Measurements from ENCODE around the gene CREB3L1. TPM values are rescaled to one million over a fixed set of nuclear protein-coding genes. Genes with fewer than 3 reads are reported as not detected.

CREB3L1 gene
- total RNA-seq, 2 experiments from 2014 or later = not detected

DNA sequence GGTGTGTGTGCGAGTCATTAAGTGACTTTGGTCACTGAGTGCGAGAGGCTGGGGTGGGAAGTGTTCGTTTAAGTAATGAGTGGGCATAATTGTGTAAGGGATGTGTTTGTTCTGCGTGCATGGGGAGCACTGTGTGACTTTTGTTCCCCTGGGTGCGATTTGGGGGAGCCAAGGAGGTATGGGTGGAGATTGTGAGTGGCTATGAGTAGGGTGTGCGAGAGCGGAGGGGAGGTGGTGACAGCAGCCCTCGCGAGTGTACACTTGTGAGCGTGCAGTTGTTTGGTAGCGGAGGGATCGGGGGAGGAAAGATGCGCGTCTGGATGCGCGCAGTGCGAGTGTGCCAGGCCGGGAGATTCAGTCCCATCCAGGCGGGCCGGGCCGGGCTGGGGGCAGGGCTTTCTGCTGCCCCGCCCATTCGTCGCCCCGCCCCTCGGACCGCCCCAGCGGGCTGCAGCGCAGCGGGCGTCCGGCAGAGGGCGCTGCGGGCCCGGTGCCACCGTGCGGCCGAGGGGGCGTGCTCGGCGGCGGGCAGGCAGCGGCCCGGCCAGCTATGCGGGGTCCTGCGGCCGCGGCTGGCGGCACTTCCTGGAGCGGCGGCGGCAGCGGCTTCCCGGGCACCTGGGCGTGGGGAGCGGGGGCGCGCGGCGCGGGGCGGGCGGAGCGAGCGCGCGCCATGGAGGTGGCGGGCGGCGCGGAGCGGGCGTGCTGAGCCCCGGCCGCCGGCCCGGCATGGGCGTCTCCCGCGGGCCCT lies 69.6 kb downstream of the CREB3L1 start, which contains the start of gene DGKZ:
Gene DGKZ, plus strand, starts transcription at position 578 of the 751 bp plus-strand sequence. CDS start 197 bp downstream, outside the sequence.
- ChIA-PET CTCF (interaction anchor here (0.5 to 10.8 kb wide), 9 partner anchors 14 to 184 kb away, joined by 3 to 207 read pairs (median 4); partner anchors contain the start of gene CHRM4), POLR2A (interaction anchor here (1.5 kb wide), 1 partner anchor 104 kb away, joined by 5 read pairs; no protein-coding TSS in a partner anchor)

DNA sequence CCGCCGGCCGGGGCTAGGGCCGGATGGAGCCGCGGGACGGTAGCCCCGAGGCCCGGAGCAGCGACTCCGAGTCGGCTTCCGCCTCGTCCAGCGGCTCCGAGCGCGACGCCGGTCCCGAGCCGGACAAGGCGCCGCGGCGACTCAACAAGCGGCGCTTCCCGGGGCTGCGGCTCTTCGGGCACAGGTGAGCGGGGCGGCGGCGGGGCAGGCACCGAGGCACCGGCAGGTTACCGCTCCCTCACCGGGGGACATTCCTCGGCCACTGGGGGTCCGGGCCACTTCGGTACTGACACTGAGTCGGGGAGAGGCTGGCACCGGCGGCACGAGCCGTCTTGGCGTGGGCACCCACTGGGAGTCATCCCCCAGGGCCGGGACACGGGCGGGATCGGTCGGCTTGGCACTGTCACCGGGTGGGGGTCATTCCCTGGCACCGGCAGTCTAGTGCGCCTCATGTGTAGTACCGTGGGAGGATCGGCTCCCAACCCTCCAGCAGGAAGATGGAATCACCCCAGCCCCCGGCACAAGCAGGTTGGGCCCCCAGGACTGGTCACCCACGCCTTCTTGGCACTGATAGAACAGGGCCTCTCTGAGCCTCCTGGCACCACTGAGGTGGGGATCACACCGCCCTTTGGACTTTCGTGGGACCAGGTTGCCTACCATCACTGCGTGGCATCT lies 70.3 kb downstream of the CREB3L1 start:
- POLR2A ChIA-PET = interaction anchor here (1.2 to 1.5 kb wide), 2 partner anchors 11 to 104 kb away, joined by 3 to 5 read pairs; no protein-coding TSS in a partner anchor
- CTCF ChIA-PET = interaction anchor here (0.5 to 10.8 kb wide), 9 partner anchors 10 to 184 kb away, joined by 3 to 207 read pairs (median 4); partner anchors contain the start of gene CHRM4

DNA sequence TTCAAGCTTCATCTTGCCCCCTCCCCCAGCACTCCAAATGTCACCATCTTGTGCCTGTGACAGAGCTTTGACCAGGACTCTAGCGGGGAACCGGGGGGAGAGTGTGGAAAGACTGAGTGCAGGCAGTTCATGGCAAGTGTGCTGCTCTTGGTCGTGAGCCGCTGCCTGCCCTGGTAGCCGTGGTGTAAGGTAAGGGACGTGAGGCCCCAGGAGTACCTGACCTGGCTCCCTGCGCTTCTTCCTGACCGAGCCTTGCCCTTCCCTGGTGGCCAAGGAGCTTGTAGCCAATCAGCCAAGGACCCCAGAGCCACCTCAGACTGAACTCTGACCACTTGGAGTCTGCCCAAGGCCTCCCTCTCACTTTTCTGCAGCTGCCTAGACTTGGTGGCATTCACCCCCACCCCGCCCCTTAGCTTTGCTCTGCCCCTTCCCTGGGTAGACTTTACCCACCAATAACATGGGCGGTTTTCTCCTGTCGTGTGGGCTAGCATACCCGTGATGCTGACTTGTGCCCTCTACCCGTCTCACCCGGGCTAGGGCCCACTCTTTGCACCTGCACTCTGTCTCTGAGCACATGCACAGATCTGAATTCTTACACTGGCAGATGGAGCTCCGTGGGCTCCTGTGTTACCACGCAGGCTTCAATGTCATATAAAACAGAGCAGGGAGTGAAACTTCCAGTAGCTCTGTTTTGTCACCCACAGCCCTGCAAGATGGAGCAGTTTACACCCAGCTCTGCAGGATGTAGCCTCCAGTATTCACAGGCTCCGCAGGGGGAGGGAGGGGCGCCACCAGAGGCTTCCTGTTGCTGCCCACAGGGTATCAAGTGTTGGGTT lies 71.3 kb downstream of the CREB3L1 start:
- ChIA-PET POLR2A (interaction anchor here (0.9 to 1.5 kb wide), 3 partner anchors 10 to 105 kb away, joined by 3 to 5 read pairs (median 4); no protein-coding TSS in a partner anchor), CTCF (interaction anchor here (0.9 to 10.8 kb wide), 6 partner anchors 9 to 105 kb away, joined by 4 to 207 read pairs (median 6); partner anchors contain the start of gene CHRM4)

DNA sequence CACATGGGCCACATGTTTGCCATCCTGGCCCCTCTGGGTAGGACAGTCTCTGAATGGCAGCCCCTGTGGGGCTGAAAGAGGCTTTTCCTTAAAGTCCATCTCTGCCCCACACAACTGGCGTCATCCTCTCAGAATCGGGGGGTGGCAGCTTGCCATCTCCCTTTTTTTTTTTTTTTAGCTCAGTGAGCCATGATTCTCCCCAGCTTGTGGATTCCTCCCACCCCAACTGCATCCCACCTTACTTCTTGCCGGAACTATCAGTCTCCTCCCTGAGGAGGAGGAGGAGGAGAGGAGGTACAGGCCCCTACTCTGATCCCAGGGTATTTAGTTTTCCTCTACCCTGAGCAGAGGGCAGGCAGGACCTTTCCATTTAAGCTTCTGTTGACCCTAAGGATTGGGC lies 73.2 kb downstream of the CREB3L1 start:
- ChIA-PET POLR2A (no interaction called here), CTCF (interaction anchor here (0.8 to 10.8 kb wide), 5 partner anchors 14 to 113 kb away, joined by 3 to 207 read pairs (median 6); no protein-coding TSS in a partner anchor)

DNA sequence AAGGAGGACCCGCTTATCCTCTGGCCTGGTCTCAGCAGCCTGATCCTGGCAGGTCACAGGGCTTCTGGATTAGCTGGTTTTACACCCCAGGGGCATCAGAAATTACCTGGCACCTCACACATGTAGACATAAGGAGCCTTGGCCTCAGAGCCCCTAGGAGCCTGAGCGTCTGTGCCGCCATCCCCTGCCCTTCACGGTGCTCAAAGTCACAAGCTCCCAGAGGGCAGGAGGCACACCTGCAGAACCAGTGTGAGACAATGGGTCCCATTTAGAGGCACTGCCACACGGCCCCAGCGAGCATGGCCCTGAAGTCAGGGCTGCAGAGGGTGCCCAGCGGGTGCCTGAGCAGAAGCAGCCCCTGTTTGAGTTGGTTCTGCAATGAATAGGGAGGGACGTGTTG lies 73.7 kb downstream of the CREB3L1 start:
- CTCF ChIA-PET = interaction anchor here (1.4 to 10.8 kb wide), 4 partner anchors 14 to 114 kb away, joined by 4 to 207 read pairs (median 10); no protein-coding TSS in a partner anchor
- POLR2A ChIA-PET = interaction anchor here (1.1 kb wide), 1 partner anchor 10 kb away, joined by 8 read pairs; no protein-coding TSS in a partner anchor

DNA sequence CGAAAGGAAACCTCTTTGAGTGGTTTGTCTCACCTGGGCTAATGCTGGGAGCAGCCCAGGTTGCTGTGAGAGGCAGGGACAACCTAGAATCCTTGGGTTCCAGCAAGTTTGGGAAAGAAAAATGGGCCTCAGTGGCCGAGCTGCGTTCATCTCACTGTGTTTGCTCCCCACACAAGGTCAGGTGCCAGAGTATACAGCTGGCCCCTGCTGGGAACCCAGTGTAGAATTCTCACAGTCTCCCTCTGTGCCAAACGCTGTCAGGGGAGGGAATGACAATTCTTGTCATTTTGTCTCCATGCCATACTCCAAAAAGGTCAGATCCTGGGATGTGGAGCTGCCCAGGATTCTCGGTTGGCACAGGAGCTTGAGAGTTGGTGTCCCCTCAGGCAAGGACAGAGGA lies 74.1 kb downstream of the CREB3L1 start:
- CTCF ChIA-PET = interaction anchor here (1.0 to 10.8 kb wide), 7 partner anchors 13 to 178 kb away, joined by 3 to 207 read pairs (median 5); no protein-coding TSS in a partner anchor
- POLR2A ChIA-PET = interaction anchor here (0.7 to 1.1 kb wide), 2 partner anchors 10 to 113 kb away, joined by 3 to 8 read pairs; no protein-coding TSS in a partner anchor

DNA sequence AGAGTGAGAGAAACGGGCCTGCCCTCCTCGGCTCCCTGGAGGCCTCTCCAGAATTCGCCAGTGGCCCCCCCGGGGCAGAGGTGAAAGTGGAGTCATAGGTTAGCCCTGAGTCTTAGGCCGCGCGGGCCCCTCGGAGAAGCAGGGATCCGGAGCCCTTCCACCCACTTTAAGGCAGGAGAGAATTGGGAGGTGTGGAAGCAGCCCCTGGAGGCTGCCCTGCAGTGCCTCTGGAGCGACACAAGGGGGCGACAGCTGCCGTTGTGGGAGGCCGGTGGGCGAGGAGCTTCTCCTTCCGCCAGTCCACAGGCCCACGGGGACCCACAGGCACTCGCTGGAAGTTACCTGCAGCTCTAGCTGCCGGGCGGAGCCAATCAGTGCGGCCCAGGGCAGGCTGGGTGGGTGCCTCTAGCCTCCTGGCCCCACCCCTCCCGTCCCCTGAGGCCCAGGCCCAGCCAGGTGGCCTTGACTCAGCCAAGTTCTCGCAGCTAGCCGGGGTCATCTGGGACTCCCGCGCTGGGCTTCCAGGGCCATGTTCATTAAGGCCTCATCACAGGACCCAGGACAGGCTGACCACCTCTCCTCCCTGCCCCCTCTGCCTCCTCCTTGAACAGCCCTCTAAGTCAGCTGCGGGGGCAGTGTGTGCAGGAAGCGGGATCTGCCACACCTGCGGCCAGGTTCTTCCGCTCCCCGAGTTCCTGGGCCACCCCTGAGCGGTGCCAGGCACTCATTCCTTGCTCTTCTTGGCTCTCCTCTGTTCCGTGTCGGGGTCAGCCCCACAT lies 74.8 kb downstream of the CREB3L1 start:
- POLR2A ChIA-PET = interaction anchor here (0.6 to 1.2 kb wide), 4 partner anchors 9 to 114 kb away, joined by 3 to 8 read pairs (median 4); no protein-coding TSS in a partner anchor
- CTCF ChIA-PET = interaction anchor here (0.9 to 10.8 kb wide), 9 partner anchors 9 to 177 kb away, joined by 3 to 207 read pairs (median 5); no protein-coding TSS in a partner anchor

DNA sequence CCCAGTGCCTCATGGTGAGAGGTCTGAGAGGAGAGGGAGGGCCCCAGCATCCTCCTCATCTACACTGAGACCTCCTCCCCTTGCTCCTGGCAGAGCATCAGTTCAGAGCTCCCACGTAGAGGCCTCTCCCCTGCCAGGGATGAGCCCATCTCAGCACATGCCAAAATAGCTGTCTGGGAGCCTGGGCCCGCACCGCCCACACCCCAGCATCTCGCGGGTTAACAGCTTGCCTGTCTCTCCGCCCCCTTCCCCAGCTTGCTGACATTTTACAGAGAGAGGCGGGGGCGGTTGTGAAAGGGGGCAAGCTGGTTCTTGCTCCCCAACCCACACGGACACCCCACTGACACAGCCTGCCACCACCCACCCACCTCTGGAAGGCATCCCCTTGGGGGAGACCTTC lies 76.2 kb downstream of the CREB3L1 start:
- CTCF ChIA-PET = interaction anchor here (0.9 to 10.8 kb wide), 3 partner anchors 11 to 39 kb away, joined by 3 to 207 read pairs (median 4); no protein-coding TSS in a partner anchor
- POLR2A ChIA-PET = interaction anchor here (0.8 to 1.2 kb wide), 2 partner anchors 36 to 110 kb away, joined by 4 to 5 read pairs; no protein-coding TSS in a partner anchor

DNA sequence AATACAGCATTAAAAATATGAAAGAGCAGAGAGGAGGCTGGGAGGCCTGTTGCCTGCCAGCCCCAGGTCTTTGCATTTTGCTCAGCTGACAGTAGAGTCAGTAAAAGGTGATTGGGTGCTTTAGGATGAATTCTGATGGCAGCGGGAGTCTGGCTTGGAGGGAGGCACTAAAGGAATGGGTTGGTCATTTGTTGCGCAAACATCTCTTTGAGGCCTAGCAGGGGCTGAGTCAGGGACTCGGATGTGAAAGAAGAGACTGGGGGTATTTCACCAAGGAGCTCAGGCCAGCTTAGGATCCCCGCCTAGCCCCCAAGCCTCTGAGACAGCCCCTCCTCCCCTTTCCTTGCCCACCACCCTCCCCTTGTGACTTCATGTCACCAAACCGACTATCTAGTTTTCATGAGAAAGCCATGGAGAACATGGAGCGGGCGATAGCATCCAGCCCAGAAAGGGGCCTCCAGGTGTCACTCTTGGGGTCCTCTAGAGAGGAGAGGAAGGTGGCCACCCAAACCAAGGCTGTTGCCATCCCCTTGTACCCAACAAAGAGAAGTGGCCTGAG lies 79.5 kb downstream of the CREB3L1 start:
- POLR2A ChIA-PET = no interaction called here
- CTCF ChIA-PET = interaction anchor here (0.6 to 10.8 kb wide), 2 partner anchors 8 to 1277 kb away, joined by 4 to 207 read pairs; no protein-coding TSS in a partner anchor

DNA sequence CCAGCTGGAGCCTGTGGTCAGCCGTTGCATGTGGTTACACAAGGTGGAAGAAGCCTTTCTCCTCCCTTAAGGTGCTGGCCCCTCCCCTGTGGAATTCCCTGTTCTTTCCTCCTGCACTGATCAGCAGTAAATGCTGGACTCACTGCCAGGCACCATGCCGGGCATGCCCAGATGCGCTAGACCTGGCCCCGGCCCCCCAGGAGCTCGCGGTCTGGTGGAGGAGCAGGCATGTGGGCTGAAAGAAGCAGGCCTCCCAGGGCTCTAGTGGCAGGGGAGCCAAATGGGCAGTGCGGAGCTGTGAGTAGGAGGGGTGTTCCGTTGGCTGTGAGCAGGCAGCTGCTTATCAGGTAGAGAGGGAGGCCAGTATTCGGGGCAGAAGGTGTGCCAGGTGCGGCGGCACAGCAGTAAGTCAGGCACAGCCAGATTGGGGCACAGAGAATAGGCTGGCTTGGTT lies 80.0 kb downstream of the CREB3L1 start:
- ChIA-PET POLR2A (no interaction called here), CTCF (interaction anchor here (1.6 to 10.8 kb wide), 2 partner anchors 8 to 9 kb away, joined by 6 to 207 read pairs; no protein-coding TSS in a partner anchor)

DNA sequence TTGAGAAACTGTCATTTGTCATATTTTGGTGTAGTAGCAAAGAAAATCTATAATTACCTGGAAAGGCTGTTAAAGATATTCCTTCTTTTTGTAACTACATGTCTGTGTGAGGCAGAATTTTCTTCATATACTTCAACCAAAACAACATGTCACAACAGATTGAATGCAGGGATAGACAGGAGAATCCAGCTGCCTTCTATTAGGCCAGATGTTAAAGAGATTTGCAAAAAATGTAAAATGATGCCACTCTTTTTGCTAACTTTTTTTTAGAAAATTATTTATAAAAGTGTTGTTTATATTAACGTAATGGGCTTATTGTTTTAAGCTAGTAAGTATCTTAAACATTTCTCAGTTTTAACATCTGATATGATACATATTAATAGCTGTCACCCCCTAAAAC lies 82.5 kb downstream of the CREB3L1 start:
- ChIA-PET POLR2A (interaction anchor here (0.7 kb wide), 1 partner anchor 29 kb away, joined by 7 read pairs; no protein-coding TSS in a partner anchor), CTCF (interaction anchor here (0.5 to 11.1 kb wide), 5 partner anchors 7 to 257 kb away, joined by 3 to 207 read pairs (median 4); partner anchors contain the start of genes ATG13, DGKZ and HARBI1)

DNA sequence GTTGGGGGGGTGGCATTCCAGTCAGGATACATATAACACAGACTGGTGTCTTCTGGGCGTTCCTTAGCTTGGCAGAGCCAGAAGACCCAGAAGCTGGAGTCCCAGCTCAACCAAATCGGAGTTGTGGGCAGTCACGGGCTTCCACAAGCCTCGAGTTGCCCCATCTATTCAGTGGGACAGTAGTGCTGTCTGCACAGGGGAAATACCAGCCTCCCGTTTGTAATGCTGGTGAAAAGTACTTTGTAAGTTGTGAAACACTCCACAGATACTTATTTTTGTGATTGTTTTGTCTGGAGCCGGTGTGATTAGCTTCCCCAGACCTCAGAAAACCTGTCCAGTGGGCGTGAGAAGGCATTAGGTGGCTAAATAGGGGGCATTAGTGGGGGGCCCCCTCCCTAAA lies 83.4 kb downstream of the CREB3L1 start:
- ChIA-PET POLR2A (interaction anchor here (1.0 to 1.7 kb wide), 3 partner anchors 8 to 12 kb away, joined by 3 to 8 read pairs (median 4); no protein-coding TSS in a partner anchor), CTCF (interaction anchor here (0.5 to 11.1 kb wide), 7 partner anchors 8 to 378 kb away, joined by 3 to 207 read pairs (median 4); partner anchors contain the start of genes ATG13, DGKZ and HARBI1)

DNA sequence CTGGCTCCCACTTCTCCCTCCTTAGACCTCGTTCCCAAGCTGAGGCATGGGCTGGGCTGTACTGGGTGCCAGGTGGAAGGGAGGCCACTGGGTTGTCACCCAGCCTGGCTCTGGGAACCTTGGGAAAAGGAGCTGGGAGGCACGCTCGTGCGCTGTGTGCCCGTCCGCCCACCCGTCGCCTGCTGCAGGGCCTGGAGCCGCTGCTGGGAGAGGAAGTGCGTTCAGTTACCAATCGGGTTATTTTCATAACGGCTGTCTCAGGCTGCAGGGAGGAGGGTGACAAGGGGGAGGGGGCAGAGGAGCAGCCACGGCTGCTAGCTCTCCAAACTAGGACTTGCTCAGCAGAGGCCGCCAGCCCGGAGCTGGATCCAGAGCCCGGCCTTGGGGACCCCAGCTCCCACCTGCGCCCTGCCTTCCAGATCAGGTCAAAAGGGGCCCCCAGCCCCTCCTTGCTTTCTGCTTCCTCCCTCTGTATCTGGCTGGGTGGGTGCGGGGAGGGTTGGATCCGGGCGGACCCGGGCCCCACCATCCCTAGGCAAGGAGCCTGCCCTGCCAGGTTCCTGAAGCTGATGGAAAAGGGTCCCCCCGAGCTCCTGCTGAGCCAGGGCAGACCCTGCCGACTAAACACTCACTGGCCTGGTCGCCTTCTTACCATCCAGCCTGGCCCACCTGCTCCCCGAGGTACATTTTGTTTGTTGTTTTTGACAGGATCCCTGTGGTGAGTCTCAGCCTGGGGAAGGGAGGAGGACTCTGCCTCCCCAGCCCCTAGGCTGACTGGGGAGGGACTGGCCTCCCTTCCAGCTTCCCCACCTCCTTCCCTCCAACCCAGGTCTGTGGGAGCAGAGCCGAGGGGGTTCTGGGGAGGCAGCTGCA lies 84.1 kb downstream of the CREB3L1 start:
- POLR2A ChIA-PET = interaction anchor here (0.6 to 1.7 kb wide), 4 partner anchors 9 to 234 kb away, joined by 3 to 8 read pairs (median 5); no protein-coding TSS in a partner anchor
- CTCF ChIA-PET = interaction anchor here (0.5 to 11.1 kb wide), 5 partner anchors 9 to 377 kb away, joined by 3 to 207 read pairs (median 4); partner anchors contain the start of genes ATG13, DGKZ and HARBI1

DNA sequence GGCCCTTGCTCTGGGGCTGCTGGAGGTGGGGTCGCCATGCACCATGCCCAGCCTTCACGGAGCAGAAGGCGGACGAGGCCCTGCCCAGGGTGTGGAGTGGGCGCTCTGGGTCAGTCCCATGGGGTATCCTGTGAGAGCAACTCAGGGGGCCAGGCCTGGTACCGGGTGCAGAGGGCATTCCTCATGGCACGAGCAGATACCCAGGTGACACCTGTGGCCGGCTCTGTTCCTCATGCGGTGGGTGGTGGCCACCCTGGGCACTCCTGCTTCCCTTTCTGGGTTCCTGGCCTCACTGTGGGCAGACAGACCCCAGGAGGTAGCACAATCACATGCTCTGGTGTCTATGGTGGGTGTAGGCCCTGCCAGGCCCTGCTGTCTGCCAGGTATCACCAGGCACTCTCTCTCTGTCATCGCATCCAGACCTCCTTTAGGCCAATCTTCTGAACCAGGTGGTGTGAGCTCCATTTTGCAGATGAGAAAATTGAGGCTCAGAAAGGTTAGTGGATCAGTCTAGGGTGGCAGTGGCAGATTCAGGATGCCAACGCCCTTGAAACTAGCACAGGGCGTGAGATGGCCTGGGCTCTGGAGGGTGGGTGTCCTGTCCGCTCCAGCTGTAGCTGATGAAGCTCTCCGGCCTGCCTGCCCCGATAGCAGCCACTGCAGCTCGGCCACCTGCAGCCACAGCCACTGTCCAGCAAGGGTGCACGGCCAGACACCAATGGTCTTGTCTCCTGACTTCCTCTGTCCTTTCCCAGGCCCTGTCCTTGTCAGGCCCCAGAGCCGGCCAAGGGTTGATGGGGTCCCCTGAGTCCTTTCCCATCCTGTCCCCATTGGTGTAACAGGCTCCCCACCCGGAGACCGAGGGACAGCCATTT lies 84.9 kb downstream of the CREB3L1 start:
- ChIA-PET POLR2A (interaction anchor here (1.7 kb wide), 1 partner anchor 11 kb away, joined by 8 read pairs; no protein-coding TSS in a partner anchor), CTCF (interaction anchor here (1.2 to 11.1 kb wide), 3 partner anchors 10 to 123 kb away, joined by 3 to 207 read pairs (median 4); partner anchors contain the start of gene DGKZ)
